NCI-H510A treated with DMSO at 0.1 percent for 48 hours (cell line): ENCODE data around the gene SYT6.
A peak's percentile ranks its signal among the peaks of the same experiment; 100 is the strongest.
"Not testable (repeated sequence)": the region's sequence is repeated elsewhere in the genome, so short reads cannot be mapped to it uniquely, and the experiment has no call there.

Source experiments
- DNase-seq: peaks from one replicate; lab custom pipeline; 2025; lab: John Stamatoyannopoulos, UW

The SYT6 gene

DNA sequence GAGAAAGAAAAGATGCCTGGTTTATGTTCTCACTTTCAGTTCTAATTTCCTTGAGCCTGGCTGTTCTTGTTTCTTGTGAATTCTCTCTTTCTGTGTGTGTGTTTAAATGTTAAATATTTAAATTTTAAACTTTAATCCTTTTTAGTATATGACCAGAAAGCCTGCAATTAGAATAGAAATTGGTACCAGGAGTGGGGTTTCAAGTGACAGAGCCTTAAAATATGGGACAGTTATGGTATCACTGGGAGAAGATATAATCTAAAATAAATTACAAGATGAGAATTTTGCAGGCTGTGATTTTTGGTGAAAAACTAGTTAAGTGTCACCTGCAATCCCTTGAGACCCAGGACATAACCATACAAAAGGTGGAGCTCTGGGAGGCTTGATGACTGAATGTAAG is 81.4 kb downstream of the SYT6 start:
- DNase-seq = no peak

DNA sequence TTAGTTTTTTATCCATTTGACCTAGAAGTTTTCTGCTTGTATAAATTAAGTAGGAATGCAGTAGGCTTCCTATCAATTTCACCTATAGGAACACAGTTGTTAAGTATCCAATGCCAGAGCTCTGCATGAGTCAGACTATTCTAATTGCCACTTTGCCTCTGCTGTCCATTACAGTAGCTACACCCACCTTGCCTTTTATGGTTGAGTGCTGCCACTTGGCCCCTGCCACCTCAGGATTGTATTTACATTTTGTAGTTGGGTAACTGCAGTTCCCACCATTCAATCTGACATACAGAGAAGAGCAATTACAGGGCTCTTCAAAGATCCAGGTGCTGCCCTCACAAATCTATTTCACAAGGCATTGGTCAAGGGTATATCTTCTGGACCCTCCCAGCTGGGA is 83.9 kb downstream of the SYT6 start:
- DNase-seq = peak; percentile 80

DNA sequence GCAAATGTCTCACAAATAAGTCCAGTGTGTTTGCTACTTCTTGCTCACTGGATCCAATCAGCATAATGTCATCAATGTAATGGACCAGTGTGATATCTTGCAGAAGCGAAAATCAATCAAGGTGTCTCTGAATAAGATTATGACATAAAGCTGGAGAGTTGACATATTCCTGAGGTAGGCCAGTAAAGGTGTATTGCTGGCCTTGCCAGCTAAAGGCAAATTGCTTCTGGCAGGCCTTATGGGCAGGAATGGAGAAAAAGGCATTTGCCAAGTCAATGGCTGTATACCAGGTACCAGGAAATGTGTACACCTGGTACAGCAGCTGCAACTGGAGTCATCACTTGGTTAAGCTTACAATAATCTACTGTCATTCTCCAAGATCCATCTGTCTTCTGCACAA is 85.0 kb downstream of the SYT6 start:
- not testable (repeated sequence) for DNase-seq

DNA sequence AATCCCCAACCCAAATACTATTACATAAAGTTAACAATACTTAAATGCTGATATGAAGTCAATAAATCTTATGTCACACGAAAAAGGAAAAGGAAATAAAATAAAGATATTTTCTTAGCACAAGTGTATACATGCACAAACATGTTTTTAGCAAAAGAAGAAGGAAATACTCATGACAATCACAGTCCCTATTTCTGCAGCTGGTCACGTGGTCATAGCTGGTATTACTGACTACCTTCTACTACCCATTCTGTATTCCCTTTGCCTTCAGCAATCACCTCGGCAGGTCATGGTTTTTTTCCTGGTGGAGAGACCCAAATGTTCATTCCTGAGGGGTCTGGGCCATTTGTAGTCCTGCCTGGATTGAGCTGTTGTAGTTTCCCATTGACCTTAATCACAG is 88.0 kb downstream of the SYT6 start:
- not testable (repeated sequence) for DNase-seq

DNA sequence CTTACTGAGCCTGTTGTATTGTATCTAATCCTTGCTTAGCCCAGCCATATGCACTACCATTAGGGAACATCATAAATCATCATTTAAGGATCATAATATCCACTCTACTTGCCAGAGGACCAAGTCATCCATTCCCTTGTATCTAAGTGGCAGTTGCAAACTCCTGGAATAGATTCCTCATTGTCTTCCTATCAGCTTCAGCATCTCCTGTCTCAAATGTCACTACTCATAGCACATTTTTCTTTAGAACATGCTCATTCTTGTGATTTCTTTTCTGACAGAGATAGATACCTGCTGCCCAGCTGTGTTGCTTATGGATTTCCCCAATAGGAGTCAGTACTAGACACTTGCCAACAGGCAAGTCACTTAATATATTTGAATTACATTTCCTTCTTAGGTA is 90.1 kb downstream of the SYT6 start:
- no peak for DNase-seq

DNA sequence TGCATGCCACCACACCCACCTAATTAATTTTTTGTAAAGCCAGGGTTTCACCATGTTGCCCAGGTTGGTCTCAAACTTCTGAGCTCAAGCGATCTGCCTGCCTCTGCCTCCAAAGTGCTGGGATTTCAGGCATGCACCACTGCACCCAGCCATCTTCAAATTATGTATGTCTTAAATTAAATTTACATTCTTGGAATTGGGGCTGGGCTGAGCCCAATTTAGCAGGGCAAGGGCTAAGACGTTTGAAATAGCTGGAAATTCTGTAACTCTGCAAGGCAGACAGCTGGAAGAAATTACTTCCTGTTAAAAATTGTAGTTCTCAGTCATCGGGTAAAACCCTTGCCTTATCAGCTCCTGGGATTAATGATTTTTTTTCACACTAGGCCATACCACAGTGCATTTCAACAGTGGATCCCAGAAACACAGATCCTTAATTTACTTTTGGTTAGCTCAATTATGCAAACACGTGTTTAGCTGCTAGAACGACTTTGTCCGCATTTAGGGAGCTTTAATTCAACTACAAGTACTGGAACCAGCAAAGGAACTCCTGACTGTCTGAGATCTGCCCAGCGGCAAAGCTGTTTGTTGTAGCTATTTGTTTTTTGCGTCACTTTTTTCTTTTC is 91.1 kb downstream of the SYT6 start:
- no peak for DNase-seq

DNA sequence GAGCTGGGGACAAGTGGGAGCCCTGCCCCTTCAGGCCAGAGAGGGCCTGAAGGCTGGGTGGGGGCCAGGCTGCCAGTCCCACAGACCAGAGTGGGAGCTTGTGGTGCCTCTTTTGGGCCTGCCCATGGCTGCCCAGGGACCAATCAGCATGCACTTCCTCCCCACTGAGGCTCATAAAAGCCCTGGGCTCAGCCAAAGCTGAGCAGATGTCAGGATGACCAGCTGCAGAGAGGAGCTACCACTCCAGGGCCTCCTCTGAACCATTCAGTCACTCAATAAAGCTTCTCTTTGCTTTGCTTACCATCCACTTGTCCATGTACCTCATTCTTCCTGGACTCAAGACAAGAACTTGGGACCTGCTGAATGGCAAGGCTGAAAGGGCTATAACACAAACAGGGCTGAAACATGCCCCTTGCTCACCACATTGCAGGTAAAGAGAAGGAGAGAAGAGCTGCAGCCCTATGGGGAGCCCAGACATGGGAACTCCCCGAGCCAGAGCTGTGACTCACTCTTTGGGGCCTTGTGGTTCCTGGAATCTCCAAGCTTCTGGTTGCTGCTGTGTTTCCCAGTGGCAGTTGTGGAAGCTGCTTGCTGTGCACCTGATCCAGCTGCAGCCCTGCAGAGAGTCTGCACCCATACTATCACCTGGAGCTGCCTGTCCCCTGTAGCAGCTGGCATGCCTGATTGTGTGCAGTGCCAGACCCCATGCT is 92.4 kb downstream of the SYT6 start:
- no peak for DNase-seq

DNA sequence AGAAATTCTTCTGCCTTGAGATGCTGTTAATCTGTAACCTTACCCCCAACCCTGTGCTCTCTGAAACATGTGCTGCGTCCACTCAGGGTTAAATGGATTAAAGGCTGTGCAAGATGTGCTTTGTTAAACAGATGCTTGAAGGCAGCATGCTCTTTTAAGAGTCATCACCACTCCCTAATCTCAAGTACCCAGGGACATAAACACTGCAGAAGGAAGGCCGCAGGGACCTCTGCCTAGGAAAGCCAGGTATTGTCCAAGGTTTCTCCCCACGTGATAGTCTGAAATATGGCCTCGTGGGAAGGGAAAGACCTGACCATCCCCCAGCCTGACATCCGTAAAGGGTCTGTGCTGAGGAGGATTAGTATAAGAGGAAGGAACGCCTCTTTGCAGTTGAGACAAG is 95.4 kb downstream of the SYT6 start:
- not testable (repeated sequence) for DNase-seq

DNA sequence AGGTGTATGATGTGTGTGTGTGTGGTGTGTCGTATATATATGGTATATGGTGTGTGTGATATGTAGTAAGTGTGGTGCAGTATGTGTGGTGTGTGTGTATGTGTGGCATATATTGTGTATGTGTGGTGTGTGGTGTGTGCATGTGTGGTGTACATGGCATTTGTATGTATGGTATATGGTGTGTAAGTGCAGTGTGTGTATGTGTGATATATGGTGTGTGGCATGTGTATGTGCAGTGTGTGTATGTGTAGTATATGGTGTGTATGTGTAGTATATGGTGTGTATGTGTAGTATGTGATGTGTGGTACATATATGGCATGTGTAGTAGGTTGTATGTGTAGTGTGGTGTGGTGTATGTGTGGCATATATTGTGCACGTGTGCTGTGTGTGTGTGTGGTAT is 99.5 kb downstream of the SYT6 start:
- DNase-seq = no peak

DNA sequence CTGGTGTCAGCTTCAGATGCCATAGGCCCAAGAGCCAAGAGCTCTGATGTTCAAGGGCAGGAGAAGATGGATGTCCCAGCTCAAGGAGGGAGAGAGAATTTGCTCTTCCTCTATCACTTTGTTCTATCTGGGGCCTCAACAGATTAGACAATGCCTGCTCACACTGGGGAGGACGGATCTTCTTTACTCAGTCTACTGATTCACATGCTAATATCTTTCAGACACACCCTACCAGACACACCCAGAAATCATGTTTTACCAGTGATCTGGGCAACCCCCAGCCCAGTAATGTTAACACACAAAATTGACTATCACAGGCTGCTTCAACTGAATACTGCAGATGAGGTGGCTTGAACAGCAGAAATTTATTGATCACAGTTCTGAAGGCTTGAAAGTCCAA is 105.4 kb downstream of the SYT6 start:
- DNase-seq = no peak

DNA sequence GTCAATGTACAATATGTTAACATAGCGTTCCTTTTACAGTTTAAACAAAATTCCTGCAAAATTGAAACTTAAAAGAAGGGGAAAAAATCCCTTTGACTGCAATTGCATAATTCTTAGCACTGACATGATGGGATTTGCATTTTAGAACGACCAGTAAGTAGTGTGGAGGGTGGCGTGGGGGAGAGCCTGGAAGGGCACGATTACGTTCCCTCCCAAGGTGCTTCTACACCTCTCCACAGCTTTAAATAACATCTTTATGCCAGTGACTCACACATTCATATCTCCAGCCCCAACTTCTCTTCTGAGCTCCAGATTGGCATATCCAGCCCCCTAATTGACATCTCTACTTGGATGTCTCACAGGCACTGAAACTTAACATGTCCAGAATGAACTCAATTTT is 110.1 kb downstream of the SYT6 start:
- DNase-seq = no peak

DNA sequence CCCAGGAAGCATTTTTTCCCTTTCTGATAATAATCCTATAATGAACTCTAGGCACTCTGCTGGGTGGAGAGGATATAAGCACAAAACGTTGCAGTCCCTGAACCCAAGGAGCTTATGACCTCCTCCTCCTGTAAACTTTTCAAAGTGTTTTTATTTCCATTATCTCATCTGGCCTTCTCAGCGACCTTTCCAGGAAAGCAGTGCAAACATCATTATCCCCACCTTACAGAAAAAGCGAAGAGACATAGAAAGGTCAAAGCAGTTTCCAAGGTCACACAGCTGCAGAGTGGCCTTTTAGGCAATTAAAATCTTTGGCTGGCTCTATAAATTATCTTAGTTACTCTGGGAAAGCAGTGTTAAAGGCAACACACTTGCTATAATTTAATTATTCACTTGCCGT is 110.6 kb downstream of the SYT6 start:
- DNase-seq = no peak

DNA sequence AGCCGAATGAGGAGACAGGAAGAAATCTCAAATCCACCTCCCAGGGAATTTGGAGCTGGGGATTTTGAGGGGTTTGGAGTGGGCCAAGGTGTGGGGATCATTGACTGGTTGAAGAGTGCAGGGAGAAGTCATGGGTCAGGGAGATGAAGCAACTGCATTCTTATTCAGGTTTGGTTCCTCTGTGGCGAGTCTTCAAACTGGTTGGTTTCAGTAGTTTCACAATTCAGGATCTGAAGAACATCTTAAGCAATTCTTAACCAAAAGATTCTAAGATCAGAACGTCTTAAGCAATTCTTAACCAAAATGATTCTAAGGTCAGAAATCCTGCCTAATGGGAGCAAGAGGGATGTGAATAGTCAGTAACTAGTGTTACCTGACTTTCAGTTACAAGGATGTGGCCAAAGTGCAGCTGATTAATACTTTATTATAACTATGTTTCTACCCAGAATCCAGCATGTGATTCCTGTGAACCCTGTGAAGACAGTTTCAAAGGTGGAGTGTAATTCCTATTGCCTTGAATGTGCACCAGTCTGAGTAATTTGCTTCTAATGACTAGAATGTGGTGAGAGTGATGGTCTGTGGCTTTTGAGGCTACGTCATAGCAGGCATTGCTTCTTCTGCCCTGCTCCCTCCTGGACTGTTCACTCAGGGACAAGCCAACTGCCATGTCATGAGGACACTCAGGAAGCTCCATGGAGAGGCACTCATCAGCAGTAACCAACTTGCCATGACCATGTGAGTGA is 113.2 kb downstream of the SYT6 start:
- no peak for DNase-seq
